DND-41 (cell line): ENCODE measurements around the gene WNT5A.

Source experiments
- CTCF ChIP-seq: IDR thresholded peaks from 2 replicates; pipeline ENCODE4 v1.5.1; 2012; ENCODE audit warnings: borderline replicate concordance, low read length, moderate library complexity, mild to moderate bottlenecking; ENCODE audit not compliant: poor library complexity, severe bottlenecking; ENCODE audit errors: extremely low read depth
- EZH2 ChIP-seq: IDR thresholded peaks from 3 replicates; pipeline ENCODE4 v1.6.1; 2012; ENCODE audit warnings: borderline replicate concordance, low read depth, mild to moderate bottlenecking, moderate library complexity, low read length, inconsistent platforms; ENCODE audit not compliant: severe bottlenecking

GRCh38 chr3:55492976-55493375 lies 5.9 kb upstream of the WNT5A start:
- TF ChIP-seq CTCF (no peak), EZH2 (no peak)
